Uterus (tissue), 4 donors: ENCODE results near the gene SCAF4. TPM values are rescaled to one million over a fixed set of nuclear protein-coding genes. Genes with fewer than 3 reads are reported as not detected.
A peak's percentile ranks its signal among the peaks of the same experiment; 100 is the strongest.

Source experiments
- DNase-seq, 2 donors: peaks; one replicate each; pipeline ENCODE4 v3.0.0-alpha.2; 2019 to 2020
- H3K27ac ChIP-seq, 2 donors: fragments of 200-600 bp; sonication (generic); 1 replicate in 1 of 2; 2 replicates in 1 of 2; pipeline ENCODE4 v1.5.1; 2016 to 2018
- H3K27me3 ChIP-seq, 2 donors: fragments of 200-600 bp; sonication (generic); one replicate each; pipeline ENCODE4 v1.5.1; 2018 to 2019; ENCODE audit warnings: control low read depth in 1 of 2
- H3K36me3 ChIP-seq, 2 donors: fragments of 200-600 bp; sonication (generic); one replicate each; pipeline ENCODE4 v1.5.1; 2019; ENCODE audit warnings: control low read depth in 1 of 2
- H3K4me1 ChIP-seq, 2 donors: fragments of 200-600 bp; sonication (generic); one replicate each; pipeline ENCODE4 v1.5.1; 2018 to 2019; ENCODE audit warnings: control low read depth in 1 of 2
- H3K4me3 ChIP-seq, 2 donors: fragments of 200-600 bp; sonication (generic); 1 replicate in 1 of 2; 2 replicates in 1 of 2; pipeline ENCODE4 v1.5.1; 2018 to 2019; ENCODE audit warnings: mild to moderate bottlenecking in 1 of 2
- H3K9me3 ChIP-seq, 2 donors: fragments of 200-600 bp; sonication (generic); one replicate each; pipeline ENCODE4 v1.5.1; 2019; ENCODE audit warnings: control low read depth in 1 of 2
- CTCF ChIP-seq, 4 experiments: fragments of 200-600 bp in 2 of 4; fragments of 450-650 bp in 2 of 4; sonication (generic) in 2 of 4; IDR thresholded peaks; one replicate each; pipeline ENCODE4 v1.5.1; 2016 to 2019; ENCODE audit warnings: antibody characterized with exemption in 4 of 4, mild to moderate bottlenecking in 2 of 4, moderate library complexity in 1 of 4
- POLR2A ChIP-seq, 2 donors: fragments of 450-650 bp; IDR thresholded peaks; one replicate each; pipeline ENCODE4 v1.6.1; 2016; ENCODE audit warnings: antibody characterized with exemption in 2 of 2, mild to moderate bottlenecking in 1 of 2, moderate library complexity in 1 of 2
- intact Hi-C: fragments of 100-400 bp; cut with DNase I; formaldehyde crosslinking; loops from one replicate; pipeline ENCODE4 v1.15.1; 2023; ENCODE audit warnings: low total_unique reads
- total RNA-seq, 4 donors: library from RNA; depleted of rRNA in 3 of 4; stranded (reverse); fragments of >200 nt in 3 of 4; gene quantifications; one replicate each; pipeline versions ENCODE4 v1.1.0 to v1.2.4, GENCODE V29; 2014 to 2023
- donor health status: DM: yes; HTN: yes; CAD: no.

Gene SCAF4
- total RNA-seq = 10 to 100 TPM in 3 of 4 donors, 1 to 10 TPM in 1; 4.9 to 50.5 (median 13.4) TPM

- Histone ChIP-seq H3K4me1 (peaks cover 0 to 22% of the 10 kb centered on the region in 2 donors), H3K27me3 (no peaks in the 10 kb centered on the region), H3K4me3 (peak within 1 kb of the TSS; percentile 64 to 88), H3K27ac (peak within 1 kb of the TSS; percentile 89 to 91), H3K9me3 (no peaks in the 10 kb centered on the region), H3K36me3 (no peaks in the 10 kb centered on the region)
- peak; percentile 86 to 90 for DNase-seq
- TF ChIP-seq CTCF (IDR thresholded peaks at IDR 0.05) (no peak), POLR2A (IDR thresholded peaks at IDR 0.05) (peak; percentile 74 to 91)
- intact Hi-C loops = no loop called here
Measured at GRCh38 chr21:31731857-31732596, at the start of gene SCAF4. Gene SCAF4 (minus strand): TSS chr21:31732118. CDS start chr21:31731692, 426 bp downstream.

GRCh38 chr21:31780944-31781343 is 49.0 kb upstream of the SCAF4 start:
- DNase-seq = no peak
- H3K4me3 ChIP-seq = no peak overlapping the region
- intact Hi-C loops = no loop called here

GRCh38 chr21:31778546-31778945 is 46.6 kb upstream of the SCAF4 start:
- Histone ChIP-seq H3K36me3 (no peaks in the 10 kb centered on the region), H3K27ac (no peak overlapping the region), H3K4me3 (no peak overlapping the region), H3K4me1 (no peaks in the 10 kb centered on the region), H3K9me3 (no peaks in the 10 kb centered on the region), H3K27me3 (no peaks in the 10 kb centered on the region)
- TF ChIP-seq POLR2A (IDR thresholded peaks at IDR 0.05) (no peak), CTCF (IDR thresholded peaks at IDR 0.05) (no peak)
- intact Hi-C loops = no loop called here
- no peak for DNase-seq

More at GRCh38 chr21:31780944-31781343, 49.0 kb upstream of the SCAF4 start:
- Histone ChIP-seq H3K4me1 (no peaks in the 10 kb centered on the region), H3K27ac (no peak overlapping the region), H3K27me3 (no peaks in the 10 kb centered on the region), H3K9me3 (no peaks in the 10 kb centered on the region), H3K36me3 (no peaks in the 10 kb centered on the region)
- TF ChIP-seq POLR2A (IDR thresholded peaks at IDR 0.05) (no peak), CTCF (IDR thresholded peaks at IDR 0.05) (no peak)

GRCh38 chr21:31777857-31778256 is 45.9 kb upstream of the SCAF4 start:
- TF ChIP-seq CTCF (IDR thresholded peaks at IDR 0.05) = no peak
- Histone ChIP-seq H3K9me3 (no peaks in the 10 kb centered on the region), H3K4me1 (no peaks in the 10 kb centered on the region), H3K36me3 (no peaks in the 10 kb centered on the region), H3K4me3 (no peak overlapping the region), H3K27ac (no peak overlapping the region), H3K27me3 (no peaks in the 10 kb centered on the region)
- DNase-seq = no peak
- intact Hi-C loops = no loop called here

GRCh38 chr21:31774031-31774430 is 42.1 kb upstream of the SCAF4 start:
- Histone ChIP-seq H3K36me3 (no peaks in the 10 kb centered on the region), H3K27ac (no peak overlapping the region), H3K9me3 (no peaks in the 10 kb centered on the region), H3K4me3 (no peak overlapping the region), H3K27me3 (no peaks in the 10 kb centered on the region), H3K4me1 (no peaks in the 10 kb centered on the region)
- intact Hi-C loops = no loop called here
- DNase-seq = no peak
- TF ChIP-seq CTCF (IDR thresholded peaks at IDR 0.05) (no peak), POLR2A (IDR thresholded peaks at IDR 0.05) (no peak)
